HepG2 (cell line): Measurements from ENCODE around the gene ADI1. TPM values are rescaled to one million over a fixed set of nuclear protein-coding genes. Genes with fewer than 3 reads are reported as not detected.

ENCODE experiments used
- GFI1 ChIP-seq: sonication (generic); formaldehyde crosslinking; IDR thresholded peaks from 2 replicates; pipeline ENCODE4 v1.5.0; 2020; ENCODE audit warnings: missing genetic modification reagents, mild to moderate bottlenecking, borderline replicate concordance
- KMT2A ChIP-seq: sonication (generic); formaldehyde crosslinking; IDR thresholded peaks from 2 replicates; pipeline ENCODE4 v1.4.0; 2020; ENCODE audit warnings: missing genetic modification reagents
- MYPOP ChIP-seq: sonication (generic); formaldehyde crosslinking; IDR thresholded peaks from 2 replicates; pipeline ENCODE4 v1.8.1; 2023; ENCODE audit warnings: mild to moderate bottlenecking, moderate library complexity, missing genetic modification reagents
- NFYB ChIP-seq: sonication (generic); formaldehyde crosslinking; IDR thresholded peaks from 2 replicates; pipeline ENCODE4 v1.4.0; 2020; ENCODE audit warnings: missing genetic modification reagents
- NFYC ChIP-seq: IDR thresholded peaks from 2 replicates; pipeline ENCODE4 v1.6.1; 2016; ENCODE audit warnings: missing genetic modification reagents, missing compliant biosample characterization
- RFX1 ChIP-seq: fragments of 450-650 bp; IDR thresholded peaks from 2 replicates; pipeline ENCODE4 v1.6.1; 2017
- RNF219 ChIP-seq: sonication (generic); formaldehyde crosslinking; IDR thresholded peaks from 2 replicates; pipeline ENCODE4 v1.5.0; 2020; ENCODE audit warnings: mild to moderate bottlenecking, missing genetic modification reagents
- SALL1 ChIP-seq: sonication (generic); formaldehyde crosslinking; IDR thresholded peaks from 2 replicates; pipeline ENCODE4 v1.8.0; 2022; ENCODE audit warnings: mild to moderate bottlenecking, missing genetic modification reagents
- SMAD3 ChIP-seq: sonication (generic); formaldehyde crosslinking; IDR thresholded peaks from 2 replicates; pipeline ENCODE4 v1.4.0; 2020; ENCODE audit warnings: missing genetic modification reagents
- SRSF1 ChIP-seq: fragments of 200-400 bp; formaldehyde crosslinking; optimal IDR thresholded peaks from 2 replicates; pipeline ENCODE3; 2017; ENCODE audit warnings: mild to moderate bottlenecking, low read depth, low read length, moderate library complexity
- ZNF251 ChIP-seq: sonication (generic); formaldehyde crosslinking; IDR thresholded peaks from 2 replicates; pipeline ENCODE4 v1.9.0; 2021; ENCODE audit warnings: mild to moderate bottlenecking, missing genetic modification reagents
- polyA plus RNA-seq, 8 experiments: library from polyadenylated mRNA; depleted of rRNA in 3 of 8; stranded (reverse) in 7 of 8; unstranded in 1 of 8; fragments of >200 nt; fragmentation: Illumina TruSeq in 4 of 8; extraction: Trizol in 4 of 8; gene quantifications; 2 replicates each; pipeline versions ENCODE4 v1.2.1 to v1.2.3, GENCODE V29; 2011 to 2016; ENCODE audit warnings: low read depth in 4 of 8, missing spikeins in 1 of 8, mixed read lengths in 1 of 8; ENCODE audit not compliant: insufficient read depth in 1 of 8
- total RNA-seq, 5 experiments: library from RNA; depleted of rRNA; stranded (reverse); fragments of >200 nt; fragmentation: Illumina TruSeq; extraction: Trizol; gene quantifications; 2 replicates each; pipeline ENCODE4 v1.2.3, GENCODE V29; 2016; ENCODE audit warnings: low read depth in 1 of 5
- TF ChIP-seq, protein P1 (sequence below): sonication (generic); formaldehyde crosslinking; IDR thresholded peaks from 2 replicates; pipeline ENCODE4 v1.8.0; 2022; ENCODE audit warnings: missing genetic modification reagents, mild to moderate bottlenecking, inconsistent platforms, borderline replicate concordance
- TF ChIP-seq, protein P2 (sequence below): sonication (generic); formaldehyde crosslinking; IDR thresholded peaks from 2 replicates; pipeline ENCODE4 v1.4.0; 2020; ENCODE audit warnings: missing genetic modification reagents
- TF ChIP-seq, protein P3 (sequence below): sonication (generic); formaldehyde crosslinking; IDR thresholded peaks from 2 replicates; pipeline ENCODE4 v1.4.0; 2020; ENCODE audit warnings: missing genetic modification reagents, low read depth, mild to moderate bottlenecking, borderline replicate concordance

The ADI1 gene
- total and polyA plus RNA-seq, 2 of the 13 experiments (the other 11 are each of a cell fraction or from before 2014, with no cell fraction given): 28.7 to 123 TPM

- TF ChIP-seq SMAD3 (no peak), GFI1 (CRISPR knock-in tag) (no peak), NFYC (CRISPR knock-in tag) (peak; percentile 47; the same call in 1 of the 2 replicates), RFX1 (no peak), SALL1 (CRISPR knock-in tag) (no peak), SRSF1 (peak; percentile 11), KMT2A (CRISPR knock-in tag) (no peak), NFYB (CRISPR knock-in tag) (peak; percentile 56), MYPOP (CRISPR knock-in tag) (no peak), RNF219 (no peak), ZNF251 (CRISPR knock-in tag) (no peak)
- TF ChIP-seq, protein P1, sequence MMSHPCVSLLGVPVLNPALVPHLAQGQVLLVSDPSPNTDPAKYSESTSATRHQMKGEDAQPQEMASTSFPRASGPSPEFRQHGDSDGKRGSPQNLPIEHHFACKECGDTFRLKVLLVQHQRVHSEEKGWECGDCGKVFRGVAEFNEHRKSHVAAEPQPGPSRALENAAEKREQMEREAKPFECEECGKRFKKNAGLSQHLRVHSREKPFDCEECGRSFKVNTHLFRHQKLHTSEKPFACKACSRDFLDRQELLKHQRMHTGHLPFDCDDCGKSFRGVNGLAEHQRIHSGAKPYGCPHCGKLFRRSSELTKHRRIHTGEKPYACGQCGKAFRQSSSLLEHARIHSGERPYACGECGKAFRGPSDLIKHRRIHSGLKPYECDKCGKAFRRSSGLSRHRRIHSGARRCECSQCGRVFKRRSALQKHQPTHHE (CRISPR knock-in tag): no peak
- TF ChIP-seq, protein P2, sequence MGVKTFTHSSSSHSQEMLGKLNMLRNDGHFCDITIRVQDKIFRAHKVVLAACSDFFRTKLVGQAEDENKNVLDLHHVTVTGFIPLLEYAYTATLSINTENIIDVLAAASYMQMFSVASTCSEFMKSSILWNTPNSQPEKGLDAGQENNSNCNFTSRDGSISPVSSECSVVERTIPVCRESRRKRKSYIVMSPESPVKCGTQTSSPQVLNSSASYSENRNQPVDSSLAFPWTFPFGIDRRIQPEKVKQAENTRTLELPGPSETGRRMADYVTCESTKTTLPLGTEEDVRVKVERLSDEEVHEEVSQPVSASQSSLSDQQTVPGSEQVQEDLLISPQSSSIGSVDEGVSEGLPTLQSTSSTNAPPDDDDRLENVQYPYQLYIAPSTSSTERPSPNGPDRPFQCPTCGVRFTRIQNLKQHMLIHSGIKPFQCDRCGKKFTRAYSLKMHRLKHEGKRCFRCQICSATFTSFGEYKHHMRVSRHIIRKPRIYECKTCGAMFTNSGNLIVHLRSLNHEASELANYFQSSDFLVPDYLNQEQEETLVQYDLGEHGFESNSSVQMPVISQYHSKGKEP (CRISPR knock-in tag): no peak
- TF ChIP-seq, protein P3, sequence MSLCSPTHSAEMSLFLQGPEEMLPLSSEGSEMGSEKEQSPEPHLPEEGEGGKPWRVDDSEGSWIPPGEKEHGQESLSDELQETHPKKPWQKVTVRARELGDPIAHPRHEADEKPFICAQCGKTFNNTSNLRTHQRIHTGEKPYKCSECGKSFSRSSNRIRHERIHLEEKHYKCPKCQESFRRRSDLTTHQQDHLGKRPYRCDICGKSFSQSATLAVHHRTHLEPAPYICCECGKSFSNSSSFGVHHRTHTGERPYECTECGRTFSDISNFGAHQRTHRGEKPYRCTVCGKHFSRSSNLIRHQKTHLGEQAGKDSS (CRISPR knock-in tag): no peak
Measured at GRCh38 chr2:3533836-3534235, 14.5 kb upstream of the ADI1 start (continued).
